Osteoblast (primary cell): ENCODE measurements around the gene RNF13. TPM values are rescaled to one million over a fixed set of nuclear protein-coding genes. Genes with fewer than 3 reads are reported as not detected.

Experiments used
- DNase-seq: peaks from one replicate; pipeline ENCODE4 v3.0.0; 2011; ENCODE audit warnings: low spot score, mixed read lengths; ENCODE audit not compliant: insufficient read length; ENCODE audit errors: missing footprints
- H2AFZ ChIP-seq: 2 replicates; pipeline ENCODE4 v1.6.0; 2011; ENCODE audit warnings: mild to moderate bottlenecking, low read length
- H3K27ac ChIP-seq: 2 replicates; pipeline ENCODE4 v1.5.1; 2011; ENCODE audit warnings: mild to moderate bottlenecking, low read depth, low read length, moderate library complexity
- H3K27me3 ChIP-seq: 2 replicates; pipeline ENCODE4 v1.6.0; 2012; ENCODE audit warnings: mild to moderate bottlenecking, control low read depth, inconsistent platforms, low read length, moderate library complexity; ENCODE audit not compliant: insufficient read depth
- H3K36me3 ChIP-seq: 2 replicates; pipeline ENCODE4 v1.5.1; 2011; ENCODE audit warnings: mild to moderate bottlenecking, low read length, control low read depth, moderate library complexity; ENCODE audit not compliant: insufficient read depth
- H3K4me1 ChIP-seq: 2 replicates; pipeline ENCODE4 v1.5.1; 2011; ENCODE audit warnings: mild to moderate bottlenecking, low read length, control low read depth, moderate library complexity; ENCODE audit not compliant: insufficient read depth
- H3K4me2 ChIP-seq: 2 replicates; pipeline ENCODE4 v1.6.0; 2011; ENCODE audit warnings: mild to moderate bottlenecking, low read length; ENCODE audit not compliant: insufficient read depth
- H3K4me3 ChIP-seq: fragments of 200-600 bp; sonication (generic); 3 replicates; pipeline ENCODE4 v1.5.1; 2012; ENCODE audit warnings: mild to moderate bottlenecking, low read length, inconsistent platforms; ENCODE audit not compliant: insufficient read depth
- H3K79me2 ChIP-seq: 2 replicates; pipeline ENCODE4 v1.6.0; 2012; ENCODE audit warnings: mild to moderate bottlenecking, low read length, control low read depth, inconsistent platforms; ENCODE audit not compliant: insufficient read depth
- H3K9me3 ChIP-seq: 2 replicates; pipeline ENCODE4 v1.5.1; 2011; ENCODE audit warnings: low read depth, low read length, control low read depth
- H4K20me1 ChIP-seq: 2 replicates; pipeline ENCODE4 v1.6.0; 2012; ENCODE audit warnings: mild to moderate bottlenecking, low read length, control low read depth; ENCODE audit not compliant: insufficient read depth
- total RNA-seq: library from RNA; depleted of rRNA; stranded (reverse); fragments of >200 nt; gene quantifications from 2 replicates; pipeline ENCODE4 v1.2.3, GENCODE V29; 2012
- TF ChIP-seq, protein P1 (sequence below): IDR thresholded peaks from 2 replicates; pipeline ENCODE4 v1.5.1; 2011; ENCODE audit warnings: mild to moderate bottlenecking, low read depth, low read length, moderate library complexity; ENCODE audit errors: extremely low read depth

Gene RNF13, protein sequence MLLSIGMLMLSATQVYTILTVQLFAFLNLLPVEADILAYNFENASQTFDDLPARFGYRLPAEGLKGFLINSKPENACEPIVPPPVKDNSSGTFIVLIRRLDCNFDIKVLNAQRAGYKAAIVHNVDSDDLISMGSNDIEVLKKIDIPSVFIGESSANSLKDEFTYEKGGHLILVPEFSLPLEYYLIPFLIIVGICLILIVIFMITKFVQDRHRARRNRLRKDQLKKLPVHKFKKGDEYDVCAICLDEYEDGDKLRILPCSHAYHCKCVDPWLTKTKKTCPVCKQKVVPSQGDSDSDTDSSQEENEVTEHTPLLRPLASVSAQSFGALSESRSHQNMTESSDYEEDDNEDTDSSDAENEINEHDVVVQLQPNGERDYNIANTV
- 86.1 and 109 TPM in 2 replicates for total RNA-seq

DNA sequence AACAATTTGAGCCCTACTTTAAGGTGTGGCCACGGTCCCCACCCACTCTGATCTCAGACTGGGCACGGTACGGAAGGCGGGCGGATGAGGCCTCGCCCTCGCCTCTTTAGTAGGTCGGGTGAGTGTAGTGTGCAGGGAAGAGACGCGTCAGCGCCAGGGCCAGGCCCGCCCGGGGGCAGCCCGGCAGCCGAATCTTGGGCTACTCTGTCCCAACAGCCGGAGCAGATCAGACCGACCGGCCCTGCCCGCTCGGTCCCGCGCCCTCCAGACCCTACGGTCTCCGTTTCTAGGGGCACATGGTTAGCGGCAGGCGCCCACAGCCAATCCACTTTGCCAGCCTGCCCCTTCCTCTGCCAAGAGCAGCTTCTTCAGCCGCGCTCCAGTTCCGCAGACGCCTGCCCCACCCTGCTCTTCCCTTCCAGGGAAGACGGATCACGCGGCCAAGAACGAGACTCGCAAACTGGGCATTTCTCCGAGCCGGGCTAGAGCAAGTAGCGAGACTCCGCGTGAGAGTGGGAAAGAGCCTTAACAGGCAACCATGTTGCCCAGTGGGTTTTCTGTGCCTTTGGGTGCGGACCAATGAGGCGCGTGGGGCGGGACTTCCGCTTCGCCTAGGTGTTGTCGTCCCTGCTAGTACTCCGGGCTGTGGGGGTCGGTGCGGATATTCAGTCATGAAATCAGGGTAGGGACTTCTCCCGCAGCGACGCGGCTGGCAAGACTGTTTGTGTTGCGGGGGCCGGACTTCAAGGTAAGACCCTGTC lies at the start of gene RNF13:
TSS of gene RNF13 (plus strand) at position 610 of the 761 bp plus-strand sequence. CDS start 32,812 bp downstream, outside the sequence.
- Histone ChIP-seq H3K36me3 (no peaks in the 10 kb centered on the region), H3K79me2 (peaks cover 38% of the 10 kb centered on the region), H4K20me1 (peaks cover 36% of the 10 kb centered on the region), H3K27me3 (no peaks in the 10 kb centered on the region), H3K27ac (peak within 1 kb of the TSS; percentile 88), H3K4me2 (peak within 1 kb of the TSS; percentile 98), H2AFZ (peak within 1 kb of the TSS; percentile 95), H3K4me1 (peaks cover 24% of the 10 kb centered on the region), H3K9me3 (no peaks in the 10 kb centered on the region), H3K4me3 (peak within 1 kb of the TSS; percentile 87)
- DNase-seq: peak; percentile 86
- TF ChIP-seq, protein P1, sequence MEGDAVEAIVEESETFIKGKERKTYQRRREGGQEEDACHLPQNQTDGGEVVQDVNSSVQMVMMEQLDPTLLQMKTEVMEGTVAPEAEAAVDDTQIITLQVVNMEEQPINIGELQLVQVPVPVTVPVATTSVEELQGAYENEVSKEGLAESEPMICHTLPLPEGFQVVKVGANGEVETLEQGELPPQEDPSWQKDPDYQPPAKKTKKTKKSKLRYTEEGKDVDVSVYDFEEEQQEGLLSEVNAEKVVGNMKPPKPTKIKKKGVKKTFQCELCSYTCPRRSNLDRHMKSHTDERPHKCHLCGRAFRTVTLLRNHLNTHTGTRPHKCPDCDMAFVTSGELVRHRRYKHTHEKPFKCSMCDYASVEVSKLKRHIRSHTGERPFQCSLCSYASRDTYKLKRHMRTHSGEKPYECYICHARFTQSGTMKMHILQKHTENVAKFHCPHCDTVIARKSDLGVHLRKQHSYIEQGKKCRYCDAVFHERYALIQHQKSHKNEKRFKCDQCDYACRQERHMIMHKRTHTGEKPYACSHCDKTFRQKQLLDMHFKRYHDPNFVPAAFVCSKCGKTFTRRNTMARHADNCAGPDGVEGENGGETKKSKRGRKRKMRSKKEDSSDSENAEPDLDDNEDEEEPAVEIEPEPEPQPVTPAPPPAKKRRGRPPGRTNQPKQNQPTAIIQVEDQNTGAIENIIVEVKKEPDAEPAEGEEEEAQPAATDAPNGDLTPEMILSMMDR: no peak

DNA sequence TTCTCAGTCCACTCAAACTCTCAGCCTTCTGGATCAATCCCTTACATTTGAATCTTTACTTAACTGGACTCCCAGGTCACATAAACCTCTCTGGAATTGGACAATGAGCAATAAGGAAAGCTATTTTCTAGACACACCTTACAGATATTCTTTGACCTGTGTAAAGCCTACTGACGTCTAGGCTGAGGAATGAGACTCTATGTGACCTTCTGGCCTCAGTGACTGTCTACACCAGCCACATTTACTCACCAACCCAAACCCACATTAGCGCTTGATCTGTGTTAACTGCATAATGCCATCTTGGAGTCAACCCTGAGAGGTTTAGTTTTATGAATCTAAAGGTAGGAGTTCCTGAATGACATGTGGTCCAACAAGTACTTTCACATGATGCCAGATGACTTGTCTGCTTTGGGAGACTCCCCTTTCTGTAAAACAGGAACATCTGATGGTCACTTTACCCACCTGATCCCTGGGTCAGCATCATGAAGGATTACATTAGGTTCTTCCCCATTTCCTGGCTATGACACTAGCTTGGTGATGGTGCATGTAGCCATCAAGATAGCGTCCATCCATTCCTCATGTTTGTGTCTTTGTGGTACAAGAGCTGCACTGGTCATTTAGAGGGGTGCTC lies 49.3 kb upstream of the RNF13 start:
- no peaks in the 10 kb centered on the region for H4K20me1 ChIP-seq
- no peaks in the 10 kb centered on the region for H3K4me1 ChIP-seq
- no peak overlapping the region for H2AFZ ChIP-seq
- H3K4me3 ChIP-seq: no peak overlapping the region
- peaks cover 59% of the 10 kb centered on the region for H3K27me3 ChIP-seq
- H3K27ac ChIP-seq: no peak overlapping the region
- H3K79me2 ChIP-seq: no peaks in the 10 kb centered on the region
- H3K36me3 ChIP-seq: no peaks in the 10 kb centered on the region
- no peak overlapping the region for H3K4me2 ChIP-seq
- no peak for DNase-seq
- no peaks in the 10 kb centered on the region for H3K9me3 ChIP-seq
- TF ChIP-seq, protein P1: no peak

DNA sequence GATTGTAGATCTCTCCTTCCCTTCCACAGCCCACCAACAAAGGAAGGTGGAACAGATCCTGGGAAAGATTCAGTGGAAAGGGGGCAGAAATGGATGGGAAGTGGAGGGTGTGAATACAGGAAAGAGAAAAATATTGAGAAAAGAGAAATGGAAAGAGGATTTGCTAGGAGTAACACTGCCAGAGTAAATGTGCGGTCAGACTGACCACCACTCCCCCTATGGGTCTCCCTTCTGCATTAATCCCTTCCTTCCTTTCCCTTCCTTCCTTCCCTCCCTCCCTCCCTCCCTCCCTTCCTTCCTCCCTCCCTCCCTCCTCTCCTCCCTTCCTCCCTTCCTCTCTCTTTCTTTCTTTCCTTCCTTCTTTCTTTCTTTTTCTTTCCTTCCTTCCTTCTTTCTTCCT lies 48.7 kb upstream of the RNF13 start:
- no peaks in the 10 kb centered on the region for H3K9me3 ChIP-seq
- H3K79me2 ChIP-seq: no peaks in the 10 kb centered on the region
- no peak overlapping the region for H3K27ac ChIP-seq
- TF ChIP-seq, protein P1: no peak
- no peaks in the 10 kb centered on the region for H3K36me3 ChIP-seq
- H4K20me1 ChIP-seq: no peaks in the 10 kb centered on the region
- H3K4me1 ChIP-seq: no peaks in the 10 kb centered on the region
- no peak overlapping the region for H3K4me2 ChIP-seq
- peaks cover 55% of the 10 kb centered on the region for H3K27me3 ChIP-seq
- no peak overlapping the region for H3K4me3 ChIP-seq
- no peak overlapping the region for H2AFZ ChIP-seq
- no peak for DNase-seq
